K562 (cell line): ENCODE results near the gene ZFYVE19. TPM values are rescaled to one million over a fixed set of nuclear protein-coding genes. Genes with fewer than 3 reads are reported as not detected.

Source experiments
- ATF7 ChIP-seq: fragments of 450-650 bp; IDR thresholded peaks from 2 replicates; pipeline ENCODE4 v1.7.1; 2014; ENCODE audit warnings: mild to moderate bottlenecking, moderate library complexity
- CXXC5 ChIP-seq: fragments of 250-450 bp; sonication (Bioruptor Pico); IDR thresholded peaks from 2 replicates; pipeline ENCODE4 v1.8.0; 2022; ENCODE audit warnings: inconsistent platforms, mild to moderate bottlenecking, moderate library complexity
- ETS1 ChIP-seq: conservative IDR thresholded peaks from 2 replicates; pipeline ENCODE4 v1.6.1; 2011; ENCODE audit warnings: low read depth, mild to moderate bottlenecking, low read length; ENCODE audit not compliant: control insufficient read depth
- FIP1L1 ChIP-seq: fragments of 200-400 bp; formaldehyde crosslinking; IDR thresholded peaks from 2 replicates; pipeline ENCODE4 v1.6.1; 2018; ENCODE audit warnings: mild to moderate bottlenecking, low read depth, low read length; ENCODE audit not compliant: poor library complexity, severe bottlenecking
- ID3 ChIP-seq, 2 experiments: fragments of 250-450 bp in 1 of 2; fragments of 450-650 bp in 1 of 2; sonication (Bioruptor Pico) in 1 of 2; IDR thresholded peaks; 2 replicates each; pipeline versions ENCODE4 v1.6.1 to v1.8.0; 2016 to 2021; ENCODE audit warnings: mild to moderate bottlenecking in 2 of 2, moderate library complexity in 2 of 2, missing compliant biosample characterization in 1 of 2, missing genetic modification characterization in 1 of 2
- MEIS2 ChIP-seq: fragments of 450-650 bp; IDR thresholded peaks from 2 replicates; pipeline ENCODE4 v1.6.1; 2014; ENCODE audit warnings: mild to moderate bottlenecking; ENCODE audit not compliant: partially characterized antibody
- PHF20 ChIP-seq: fragments of 450-650 bp; IDR thresholded peaks from 2 replicates; pipeline ENCODE4 v1.6.1; 2018; ENCODE audit not compliant: partially characterized antibody
- RBM34 ChIP-seq: fragments of 200-400 bp; formaldehyde crosslinking; IDR thresholded peaks from 2 replicates; pipeline ENCODE4 v1.6.1; 2018; ENCODE audit warnings: low read length, borderline replicate concordance; ENCODE audit not compliant: insufficient read depth
- ZNF507 ChIP-seq: conservative IDR thresholded peaks from 2 replicates; pipeline ENCODE4 v1.6.1; 2017; ENCODE audit warnings: missing genetic modification characterization, missing compliant biosample characterization
- ZNF785 ChIP-seq: fragments of 250-450 bp; sonication (Bioruptor Pico); IDR thresholded peaks from 2 replicates; pipeline ENCODE4 v1.4.0; 2020; ENCODE audit warnings: mild to moderate bottlenecking
- polyA plus RNA-seq, 8 experiments: library from polyadenylated mRNA; depleted of rRNA in 4 of 8; stranded (reverse) in 5 of 8; unstranded in 3 of 8; fragments of >200 nt; fragmentation: Nextera tagmentation in 2 of 8; fragmentation: Illumina TruSeq in 1 of 8; extraction: Ambion mirVana in 2 of 8; extraction: Trizol in 1 of 8; gene quantifications; 2 replicates each; pipeline versions ENCODE4 v1.2.1 to v1.2.3, GENCODE V29; 2011 to 2014; ENCODE audit warnings: inconsistent platforms in 1 of 8, missing spikeins in 1 of 8
- total RNA-seq, 7 experiments: library from RNA; depleted of rRNA in 6 of 7; stranded (reverse); fragments of >200 nt in 6 of 7; fragmentation: Illumina TruSeq in 2 of 7; extraction: Trizol in 2 of 7; gene quantifications; 2 replicates each; pipeline versions ENCODE4 v1.2.1 to v1.2.3, GENCODE V29; 2011 to 2021; ENCODE audit warnings: low replicate concordance in 1 of 7
- TF ChIP-seq, protein P1 (sequence below), 2 experiments: fragments of 450-650 bp; formaldehyde crosslinking in 1 of 2; IDR thresholded peaks; 2 replicates each; pipeline versions ENCODE4 v1.4.0 to v1.6.1; 2014 to 2020; ENCODE audit warnings: mild to moderate bottlenecking in 2 of 2, borderline replicate concordance in 1 of 2, low read depth in 1 of 2
- TF ChIP-seq, protein P2 (sequence below): IDR thresholded peaks from 3 replicates; pipeline ENCODE4 v1.6.1; 2011; ENCODE audit warnings: borderline replicate concordance, mild to moderate bottlenecking, moderate library complexity; ENCODE audit not compliant: insufficient read length; ENCODE audit errors: extremely low read depth

The ZFYVE19 gene
- total and polyA plus RNA-seq, 9 of the 15 experiments (the other 6 are each of a cell fraction or from before 2014, with no cell fraction given) = 1.5 to 36.8 (median 19.9) TPM

DNA sequence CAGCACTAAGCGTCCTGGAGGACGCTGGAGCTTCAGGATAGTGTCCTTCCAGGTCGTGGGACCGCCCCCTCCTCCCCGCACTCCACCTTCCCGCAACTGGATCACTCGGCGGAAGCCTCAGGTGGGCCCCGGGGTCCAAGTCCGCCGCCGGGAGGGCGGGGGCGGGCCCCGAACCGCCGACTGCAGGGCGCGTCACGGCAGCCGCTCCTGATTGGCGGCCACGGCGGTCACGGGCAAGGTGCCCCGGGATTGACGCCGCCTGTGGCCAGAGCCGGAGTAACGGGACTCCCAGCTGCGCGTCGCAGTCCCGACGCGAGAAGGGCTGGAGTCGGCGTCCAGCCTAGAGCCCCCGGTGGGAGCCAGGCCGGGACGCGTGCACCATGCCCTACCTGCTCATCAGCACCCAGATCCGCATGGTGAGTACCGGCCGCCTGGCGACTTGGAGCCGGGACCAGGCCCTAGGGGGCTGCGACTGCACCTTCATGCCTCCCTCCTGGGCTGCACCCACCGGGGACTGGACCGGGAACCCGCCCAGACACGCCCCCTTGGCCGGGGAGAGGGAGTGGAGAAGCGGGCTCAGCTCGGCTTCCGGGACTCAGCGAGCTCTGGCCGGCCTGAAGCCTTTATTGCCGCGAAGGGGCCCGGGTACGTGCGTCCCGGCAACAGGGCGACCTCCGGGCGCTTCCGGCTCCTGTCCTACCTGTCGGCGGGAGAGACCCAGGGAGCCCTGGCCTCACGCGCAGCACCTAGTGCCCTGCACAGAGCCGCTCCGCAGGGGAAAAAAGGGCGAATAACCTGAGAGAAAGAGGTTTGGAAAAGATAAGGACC lies 42.9 kb upstream of the ZFYVE19 start, which contains the start of gene GCHFR (continued):
- TF ChIP-seq, protein P1, sequence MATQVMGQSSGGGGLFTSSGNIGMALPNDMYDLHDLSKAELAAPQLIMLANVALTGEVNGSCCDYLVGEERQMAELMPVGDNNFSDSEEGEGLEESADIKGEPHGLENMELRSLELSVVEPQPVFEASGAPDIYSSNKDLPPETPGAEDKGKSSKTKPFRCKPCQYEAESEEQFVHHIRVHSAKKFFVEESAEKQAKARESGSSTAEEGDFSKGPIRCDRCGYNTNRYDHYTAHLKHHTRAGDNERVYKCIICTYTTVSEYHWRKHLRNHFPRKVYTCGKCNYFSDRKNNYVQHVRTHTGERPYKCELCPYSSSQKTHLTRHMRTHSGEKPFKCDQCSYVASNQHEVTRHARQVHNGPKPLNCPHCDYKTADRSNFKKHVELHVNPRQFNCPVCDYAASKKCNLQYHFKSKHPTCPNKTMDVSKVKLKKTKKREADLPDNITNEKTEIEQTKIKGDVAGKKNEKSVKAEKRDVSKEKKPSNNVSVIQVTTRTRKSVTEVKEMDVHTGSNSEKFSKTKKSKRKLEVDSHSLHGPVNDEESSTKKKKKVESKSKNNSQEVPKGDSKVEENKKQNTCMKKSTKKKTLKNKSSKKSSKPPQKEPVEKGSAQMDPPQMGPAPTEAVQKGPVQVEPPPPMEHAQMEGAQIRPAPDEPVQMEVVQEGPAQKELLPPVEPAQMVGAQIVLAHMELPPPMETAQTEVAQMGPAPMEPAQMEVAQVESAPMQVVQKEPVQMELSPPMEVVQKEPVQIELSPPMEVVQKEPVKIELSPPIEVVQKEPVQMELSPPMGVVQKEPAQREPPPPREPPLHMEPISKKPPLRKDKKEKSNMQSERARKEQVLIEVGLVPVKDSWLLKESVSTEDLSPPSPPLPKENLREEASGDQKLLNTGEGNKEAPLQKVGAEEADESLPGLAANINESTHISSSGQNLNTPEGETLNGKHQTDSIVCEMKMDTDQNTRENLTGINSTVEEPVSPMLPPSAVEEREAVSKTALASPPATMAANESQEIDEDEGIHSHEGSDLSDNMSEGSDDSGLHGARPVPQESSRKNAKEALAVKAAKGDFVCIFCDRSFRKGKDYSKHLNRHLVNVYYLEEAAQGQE (IDR thresholded peaks at IDR 0.05; ENCODE audit: borderline replicate concordance) = 0 out of 2 replicates have a peak, but pooled peaks have one; percentile 24
- TF ChIP-seq, protein P1 (CRISPR knock-in tag; IDR thresholded peaks at IDR 0.05; ENCODE audit: low read depth) = peak; percentile 60
- TF ChIP-seq CXXC5 (CRISPR knock-in tag) = peak; percentile 67
- peak; percentile 67 for TF ChIP-seq FIP1L1
- 0 out of 2 replicates have a peak, but pooled peaks have one; percentile 68 for TF ChIP-seq RBM34
- TF ChIP-seq ZNF785 (CRISPR knock-in tag) = no peak
- 0 out of 2 replicates have a peak, but pooled peaks have one; percentile 18 for TF ChIP-seq ETS1
- TF ChIP-seq ATF7 = peak; percentile 74
- no peak for TF ChIP-seq ID3 (CRISPR knock-in tag; IDR thresholded peaks at IDR 0.05)
- peak; percentile 31; the same call in 1 of the 2 replicates for TF ChIP-seq ID3 (tag; IDR thresholded peaks at IDR 0.05)
- TF ChIP-seq PHF20 = peak; percentile 75
- TF ChIP-seq, protein P2, sequence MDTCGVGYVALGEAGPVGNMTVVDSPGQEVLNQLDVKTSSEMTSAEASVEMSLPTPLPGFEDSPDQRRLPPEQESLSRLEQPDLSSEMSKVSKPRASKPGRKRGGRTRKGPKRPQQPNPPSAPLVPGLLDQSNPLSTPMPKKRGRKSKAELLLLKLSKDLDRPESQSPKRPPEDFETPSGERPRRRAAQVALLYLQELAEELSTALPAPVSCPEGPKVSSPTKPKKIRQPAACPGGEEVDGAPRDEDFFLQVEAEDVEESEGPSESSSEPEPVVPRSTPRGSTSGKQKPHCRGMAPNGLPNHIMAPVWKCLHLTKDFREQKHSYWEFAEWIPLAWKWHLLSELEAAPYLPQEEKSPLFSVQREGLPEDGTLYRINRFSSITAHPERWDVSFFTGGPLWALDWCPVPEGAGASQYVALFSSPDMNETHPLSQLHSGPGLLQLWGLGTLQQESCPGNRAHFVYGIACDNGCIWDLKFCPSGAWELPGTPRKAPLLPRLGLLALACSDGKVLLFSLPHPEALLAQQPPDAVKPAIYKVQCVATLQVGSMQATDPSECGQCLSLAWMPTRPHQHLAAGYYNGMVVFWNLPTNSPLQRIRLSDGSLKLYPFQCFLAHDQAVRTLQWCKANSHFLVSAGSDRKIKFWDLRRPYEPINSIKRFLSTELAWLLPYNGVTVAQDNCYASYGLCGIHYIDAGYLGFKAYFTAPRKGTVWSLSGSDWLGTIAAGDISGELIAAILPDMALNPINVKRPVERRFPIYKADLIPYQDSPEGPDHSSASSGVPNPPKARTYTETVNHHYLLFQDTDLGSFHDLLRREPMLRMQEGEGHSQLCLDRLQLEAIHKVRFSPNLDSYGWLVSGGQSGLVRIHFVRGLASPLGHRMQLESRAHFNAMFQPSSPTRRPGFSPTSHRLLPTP = peak; percentile 9
- TF ChIP-seq ZNF507 (tag) = no peak
- TF ChIP-seq MEIS2 = peak; percentile 47
